Hepatocyte (in vitro differentiated cells): Measurements from ENCODE around the gene ISOC1. TPM values are rescaled to one million over a fixed set of nuclear protein-coding genes. Genes with fewer than 3 reads are reported as not detected.

Experiments
- DNase-seq: peaks from one replicate; pipeline ENCODE4 v3.0.0-alpha.2; 2016; ENCODE audit warnings: low spot score
- H2AFZ ChIP-seq: fragments of 200-600 bp; sonication (generic); 2 replicates; pipeline ENCODE4 v1.6.0; 2016; ENCODE audit warnings: antibody characterized with exemption, mild to moderate bottlenecking
- H3K27ac ChIP-seq: fragments of 200-600 bp; sonication (generic); 2 replicates; pipeline ENCODE4 v1.5.1; 2016; ENCODE audit warnings: mild to moderate bottlenecking
- H3K27me3 ChIP-seq: fragments of 200-600 bp; sonication (generic); 2 replicates; pipeline ENCODE4 v1.6.1; 2016
- H3K36me3 ChIP-seq: fragments of 200-600 bp; sonication (generic); replicated peaks from 2 replicates; pipeline ENCODE4 v1.5.1; 2016; ENCODE audit warnings: low read depth; ENCODE audit not compliant: insufficient read depth
- H3K4me1 ChIP-seq: fragments of 200-600 bp; sonication (generic); 2 replicates; pipeline ENCODE4 v1.5.1; 2016; ENCODE audit warnings: mild to moderate bottlenecking, moderate library complexity; ENCODE audit not compliant: insufficient read depth
- H3K4me2 ChIP-seq: fragments of 200-600 bp; sonication (generic); 2 replicates; pipeline ENCODE4 v1.6.0; 2016
- H3K4me3 ChIP-seq: fragments of 200-600 bp; sonication (generic); 2 replicates; pipeline ENCODE4 v1.5.1; 2016; ENCODE audit warnings: mild to moderate bottlenecking
- H3K79me2 ChIP-seq: fragments of 200-600 bp; sonication (generic); 2 replicates; pipeline ENCODE4 v1.6.0; 2017; ENCODE audit warnings: mild to moderate bottlenecking
- H3K9me2 ChIP-seq: fragments of 200-600 bp; sonication (generic); replicated peaks from 2 replicates; pipeline ENCODE4 v1.6.0; 2017; ENCODE audit warnings: mild to moderate bottlenecking; ENCODE audit not compliant: insufficient read depth
- H3K9me3 ChIP-seq: fragments of 200-600 bp; sonication (generic); 2 replicates; pipeline ENCODE4 v1.5.1; 2016; ENCODE audit warnings: low read depth, mild to moderate bottlenecking
- H4K20me1 ChIP-seq: fragments of 200-600 bp; sonication (generic); 2 replicates; pipeline ENCODE4 v1.6.0; 2016; ENCODE audit warnings: mild to moderate bottlenecking; ENCODE audit not compliant: insufficient read depth, poor library complexity, severe bottlenecking
- EZH2 ChIP-seq: fragments of 200-600 bp; sonication (generic); IDR thresholded peaks from 2 replicates; pipeline ENCODE4 v1.6.1; 2016; ENCODE audit warnings: antibody characterized with exemption, mild to moderate bottlenecking, borderline replicate concordance
- EZH2phosphoT487 ChIP-seq: fragments of 200-600 bp; sonication (generic); IDR thresholded peaks from one replicate; pipeline ENCODE4 v1.6.1; 2018; ENCODE audit warnings: antibody characterized with exemption, mild to moderate bottlenecking, low read depth, moderate library complexity; ENCODE audit not compliant: unreplicated experiment, severe bottlenecking
- WGBS: methylation state at CpG from one replicate; pipeline ENCODE4 v1.1.6; 2016; ENCODE audit warnings: low lambda C conversion rate; ENCODE audit errors: missing lambda C conversion rate; 5-methylcytosine and 5-hydroxymethylcytosine counted together
- polyA plus RNA-seq: library from polyadenylated mRNA; unstranded; fragments of >200 nt; fragmentation: Nextera tagmentation; extraction: Ambion mirVana; gene quantifications from 2 replicates; pipeline ENCODE4 v1.2.1, GENCODE V29; 2016
- total RNA-seq: library from RNA; depleted of rRNA; stranded (reverse); fragments of >200 nt; gene quantifications from 2 replicates; pipeline ENCODE4 v1.2.3, GENCODE V29; 2014
- TF ChIP-seq, protein P1 (sequence below): fragments of 200-600 bp; sonication (generic); IDR thresholded peaks from 2 replicates; pipeline ENCODE4 v1.5.1; 2016; ENCODE audit warnings: antibody characterized with exemption, mild to moderate bottlenecking; ENCODE audit not compliant: poor library complexity

Gene ISOC1
- total and polyA plus RNA-seq, 2 experiments from 2014 or later: 59.8 to 67.3 TPM

- WGBS: 70% methylated on average over 2 of the region's 2 CpGs
- H3K4me2 ChIP-seq: no peak overlapping the region
- H4K20me1 ChIP-seq: no peaks in the 10 kb centered on the region
- no peak overlapping the region for H3K4me3 ChIP-seq
- DNase-seq: no peak
- H3K27ac ChIP-seq: no peak overlapping the region
- no peak for TF ChIP-seq EZH2
- TF ChIP-seq EZH2phosphoT487: no peak
- TF ChIP-seq, protein P1, sequence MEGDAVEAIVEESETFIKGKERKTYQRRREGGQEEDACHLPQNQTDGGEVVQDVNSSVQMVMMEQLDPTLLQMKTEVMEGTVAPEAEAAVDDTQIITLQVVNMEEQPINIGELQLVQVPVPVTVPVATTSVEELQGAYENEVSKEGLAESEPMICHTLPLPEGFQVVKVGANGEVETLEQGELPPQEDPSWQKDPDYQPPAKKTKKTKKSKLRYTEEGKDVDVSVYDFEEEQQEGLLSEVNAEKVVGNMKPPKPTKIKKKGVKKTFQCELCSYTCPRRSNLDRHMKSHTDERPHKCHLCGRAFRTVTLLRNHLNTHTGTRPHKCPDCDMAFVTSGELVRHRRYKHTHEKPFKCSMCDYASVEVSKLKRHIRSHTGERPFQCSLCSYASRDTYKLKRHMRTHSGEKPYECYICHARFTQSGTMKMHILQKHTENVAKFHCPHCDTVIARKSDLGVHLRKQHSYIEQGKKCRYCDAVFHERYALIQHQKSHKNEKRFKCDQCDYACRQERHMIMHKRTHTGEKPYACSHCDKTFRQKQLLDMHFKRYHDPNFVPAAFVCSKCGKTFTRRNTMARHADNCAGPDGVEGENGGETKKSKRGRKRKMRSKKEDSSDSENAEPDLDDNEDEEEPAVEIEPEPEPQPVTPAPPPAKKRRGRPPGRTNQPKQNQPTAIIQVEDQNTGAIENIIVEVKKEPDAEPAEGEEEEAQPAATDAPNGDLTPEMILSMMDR: no peak
- no peaks in the 10 kb centered on the region for H3K4me1 ChIP-seq
- H3K36me3 ChIP-seq: no peaks in the 10 kb centered on the region
- no peaks in the 10 kb centered on the region for H3K79me2 ChIP-seq
- no peaks in the 10 kb centered on the region for H3K9me2 ChIP-seq
- H3K9me3 ChIP-seq: peaks cover 8% of the 10 kb centered on the region
- H3K27me3 ChIP-seq: peaks cover 3% of the 10 kb centered on the region
- no peak overlapping the region for H2AFZ ChIP-seq
Observed at GRCh38 chr5:129061849-129062248, 32.7 kb upstream of the ISOC1 start.

DNA sequence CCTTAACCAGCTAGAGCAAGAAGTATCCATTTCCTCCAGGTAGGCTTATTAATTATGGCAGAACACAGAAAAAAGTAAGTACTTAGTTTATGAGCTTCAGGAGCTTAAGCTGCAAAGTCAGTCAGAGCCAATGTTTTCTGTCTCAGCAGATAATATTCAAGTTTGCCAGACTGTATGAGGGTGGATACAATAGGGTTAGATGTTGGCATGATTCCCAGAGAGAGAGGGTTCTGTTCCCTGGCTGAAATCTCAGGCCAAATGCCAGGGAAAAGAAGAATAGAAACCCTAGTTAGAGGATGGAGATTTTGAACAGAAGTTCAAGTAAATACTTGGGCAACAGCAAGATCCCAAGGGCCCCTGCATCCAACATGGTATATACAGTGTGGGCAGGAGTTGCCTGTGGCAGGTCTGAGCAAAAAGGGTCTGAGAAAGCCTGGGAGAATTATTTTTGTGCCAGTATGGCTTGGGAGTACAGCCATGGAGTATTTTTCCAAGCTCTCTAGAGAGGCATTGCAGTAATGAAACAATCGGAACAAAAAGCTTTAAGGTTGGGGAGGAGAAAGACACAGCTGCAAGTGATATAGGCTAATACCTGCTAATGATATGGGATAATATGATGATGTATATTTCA lies 31.0 kb upstream of the ISOC1 start:
- H3K36me3 ChIP-seq: no peaks in the 10 kb centered on the region
- no peaks in the 10 kb centered on the region for H3K9me3 ChIP-seq
- H4K20me1 ChIP-seq: no peaks in the 10 kb centered on the region
- no peak overlapping the region for H3K4me2 ChIP-seq
- H3K4me1 ChIP-seq: no peaks in the 10 kb centered on the region
- no peak overlapping the region for H2AFZ ChIP-seq
- H3K27ac ChIP-seq: no peak overlapping the region
- H3K79me2 ChIP-seq: no peaks in the 10 kb centered on the region
- TF ChIP-seq EZH2phosphoT487 (no peak), EZH2 (no peak)
- TF ChIP-seq, protein P1: no peak
- H3K9me2 ChIP-seq: no peaks in the 10 kb centered on the region
- H3K27me3 ChIP-seq: peaks cover 3% of the 10 kb centered on the region
- peak; percentile 63 for DNase-seq
- H3K4me3 ChIP-seq: no peak overlapping the region
- 77% methylated on average over 1 of the region's 1 CpG for WGBS

GRCh38 chr5:129065721-129066120 lies 28.8 kb upstream of the ISOC1 start:
- H3K36me3 ChIP-seq: no peaks in the 10 kb centered on the region
- no peaks in the 10 kb centered on the region for H3K9me2 ChIP-seq
- no peak overlapping the region for H3K4me2 ChIP-seq
- no peaks in the 10 kb centered on the region for H4K20me1 ChIP-seq
- no peaks in the 10 kb centered on the region for H3K79me2 ChIP-seq
- TF ChIP-seq EZH2phosphoT487: no peak
- no peak for TF ChIP-seq EZH2
- TF ChIP-seq, protein P1: no peak
- H3K27me3 ChIP-seq: peaks cover 3% of the 10 kb centered on the region
- H3K4me1 ChIP-seq: no peaks in the 10 kb centered on the region
- H3K4me3 ChIP-seq: no peak overlapping the region
- H3K27ac ChIP-seq: no peak overlapping the region
- H2AFZ ChIP-seq: no peak overlapping the region
- WGBS: 78% methylated on average over 2 of the region's 2 CpGs
- no peaks in the 10 kb centered on the region for H3K9me3 ChIP-seq
- no peak for DNase-seq

DNA sequence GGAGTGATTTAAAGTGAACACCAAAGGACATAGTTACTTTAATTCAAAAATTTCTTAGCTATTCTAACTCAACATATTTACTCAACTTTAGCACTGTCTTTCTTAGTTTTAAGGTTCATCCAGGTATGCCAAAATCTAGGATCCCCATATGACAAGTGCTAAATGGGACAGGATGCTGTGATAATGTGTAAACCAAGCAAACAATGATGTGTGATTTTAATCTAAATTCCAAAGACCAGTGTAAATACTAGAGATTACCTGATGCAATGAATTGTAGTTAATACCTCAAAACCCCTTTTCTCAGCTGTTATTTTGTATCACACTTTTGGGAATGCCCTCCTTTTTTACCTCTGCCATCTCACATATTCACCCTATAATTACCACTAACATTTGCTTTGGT lies 26.8 kb upstream of the ISOC1 start:
- no peaks in the 10 kb centered on the region for H4K20me1 ChIP-seq

More for the DNA sequence above, 26.8 kb upstream of the ISOC1 start:
- DNase-seq: no peak
- no peak overlapping the region for H3K27ac ChIP-seq
- no peak overlapping the region for H2AFZ ChIP-seq
- H3K9me2 ChIP-seq: no peaks in the 10 kb centered on the region
- no peaks in the 10 kb centered on the region for H3K9me3 ChIP-seq
- TF ChIP-seq, protein P1: no peak
- TF ChIP-seq EZH2phosphoT487 (no peak), EZH2 (no peak)
- H3K4me3 ChIP-seq: no peak overlapping the region
- H3K4me2 ChIP-seq: no peak overlapping the region
- H3K79me2 ChIP-seq: no peaks in the 10 kb centered on the region
- no peaks in the 10 kb centered on the region for H3K36me3 ChIP-seq
- H3K4me1 ChIP-seq: no peaks in the 10 kb centered on the region
- no peaks in the 10 kb centered on the region for H3K27me3 ChIP-seq
